Mononuclear cell (primary cell): ENCODE measurements around the gene PPP3R1. TPM values are rescaled to one million over a fixed set of nuclear protein-coding genes. Genes with fewer than 3 reads are reported as not detected.
A peak's percentile ranks its signal among the peaks of the same experiment; 100 is the strongest.

Source experiments
- H3K27me3 ChIP-seq: 2 replicates; pipeline ENCODE4 v1.6.0; 2011; ENCODE audit warnings: low read length, control low read depth; ENCODE audit not compliant: insufficient read depth
- H3K4me1 ChIP-seq: 2 replicates; pipeline ENCODE4 v1.5.1; 2011; ENCODE audit warnings: mild to moderate bottlenecking, low read length, control low read depth; ENCODE audit not compliant: insufficient read depth
- H3K4me3 ChIP-seq: 2 replicates; pipeline ENCODE4 v1.5.1; 2011; ENCODE audit warnings: mild to moderate bottlenecking, low read length, moderate library complexity
- H3K9me3 ChIP-seq: 2 replicates; pipeline ENCODE4 v1.5.1; 2011; ENCODE audit warnings: low read depth, mild to moderate bottlenecking, control low read depth, low read length
- total RNA-seq: library from RNA; depleted of rRNA; stranded (reverse); fragments of >200 nt; gene quantifications from one replicate; pipeline ENCODE4 v1.2.3, GENCODE V29; 2012

Gene PPP3R1, protein sequence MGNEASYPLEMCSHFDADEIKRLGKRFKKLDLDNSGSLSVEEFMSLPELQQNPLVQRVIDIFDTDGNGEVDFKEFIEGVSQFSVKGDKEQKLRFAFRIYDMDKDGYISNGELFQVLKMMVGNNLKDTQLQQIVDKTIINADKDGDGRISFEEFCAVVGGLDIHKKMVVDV
- total RNA-seq: 62.1 TPM

DNA sequence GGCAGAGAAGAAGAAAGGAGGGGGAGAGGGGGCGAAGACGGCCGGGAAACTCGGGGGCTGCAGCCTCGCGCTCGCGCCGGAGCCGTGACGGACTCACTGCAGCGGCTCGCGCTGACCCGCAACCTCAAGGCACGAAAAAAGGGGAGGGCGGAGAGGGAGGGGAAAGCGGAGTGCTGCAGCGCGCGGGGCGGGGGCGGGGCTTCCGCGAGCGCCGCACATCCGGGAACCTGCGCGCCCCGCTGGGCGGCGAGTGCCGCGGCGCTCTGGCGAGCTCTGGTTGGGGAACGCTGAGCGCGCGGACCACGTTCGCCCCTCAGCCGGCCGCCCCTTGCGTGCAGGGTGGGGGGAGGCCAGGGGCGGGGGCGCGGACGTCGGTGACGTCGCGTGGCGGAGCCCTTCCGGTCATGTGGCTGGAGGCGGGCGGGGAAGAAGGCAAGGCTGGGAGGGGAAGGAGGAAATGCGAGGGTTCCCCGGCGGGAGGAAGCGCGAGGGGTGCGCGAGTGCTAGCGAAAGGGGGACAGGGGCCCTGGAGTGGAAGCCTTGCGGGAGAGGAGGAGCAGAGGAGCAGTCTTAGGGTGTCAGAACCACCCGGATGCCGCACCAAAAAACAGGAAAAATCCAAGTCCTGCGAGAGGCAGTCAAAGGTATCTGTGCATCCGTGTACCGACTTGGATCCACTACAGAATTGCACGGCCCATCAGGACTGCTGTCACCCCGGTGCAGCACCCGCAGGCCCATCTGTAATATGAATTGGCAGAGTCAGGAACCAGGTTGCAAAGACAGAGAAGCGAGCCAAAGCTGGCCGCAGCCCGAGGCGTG lies at the start of gene PPP3R1:
Gene PPP3R1 (minus strand): TSS at position 133 of the 819 bp plus-strand sequence. CDS start 405 bp downstream, outside the sequence.
- peaks cover 40% of the 10 kb centered on the region for H3K4me1 ChIP-seq
- no peaks in the 10 kb centered on the region for H3K27me3 ChIP-seq
- H3K4me3 ChIP-seq: peak within 1 kb of the TSS; percentile 87
- no peaks in the 10 kb centered on the region for H3K9me3 ChIP-seq

DNA sequence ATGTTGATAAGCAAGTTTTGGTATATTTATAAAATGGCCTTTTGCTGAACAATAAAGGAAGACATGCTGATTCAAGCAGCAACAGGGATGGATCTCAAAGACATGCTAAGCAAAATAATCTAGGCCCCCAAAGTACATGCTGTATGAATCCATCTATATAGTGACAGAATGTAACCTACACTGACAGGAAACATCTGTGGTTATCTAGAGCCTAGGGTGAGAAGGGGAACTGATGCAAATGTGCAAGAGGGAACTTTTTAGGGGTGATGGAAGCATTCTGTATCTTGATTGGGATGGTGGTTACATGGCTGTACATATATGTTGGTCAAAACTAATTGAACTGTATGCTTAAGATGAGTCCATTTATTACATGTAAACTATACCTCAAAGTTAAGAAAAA lies 43.2 kb upstream of the PPP3R1 start:
- Histone ChIP-seq H3K4me1 (no peaks in the 10 kb centered on the region), H3K4me3 (no peak overlapping the region), H3K27me3 (no peaks in the 10 kb centered on the region), H3K9me3 (no peaks in the 10 kb centered on the region)

GRCh38 chr2:68294913-68295312 lies 42.6 kb upstream of the PPP3R1 start:
- no peaks in the 10 kb centered on the region for H3K9me3 ChIP-seq
- H3K4me1 ChIP-seq: no peaks in the 10 kb centered on the region
- H3K27me3 ChIP-seq: no peaks in the 10 kb centered on the region
- H3K4me3 ChIP-seq: no peak overlapping the region

- Histone ChIP-seq H3K4me1 (no peaks in the 10 kb centered on the region), H3K4me3 (no peak overlapping the region), H3K9me3 (no peaks in the 10 kb centered on the region), H3K27me3 (no peaks in the 10 kb centered on the region)
Measured at GRCh38 chr2:68294187-68294586, 41.9 kb upstream of the PPP3R1 start.

DNA sequence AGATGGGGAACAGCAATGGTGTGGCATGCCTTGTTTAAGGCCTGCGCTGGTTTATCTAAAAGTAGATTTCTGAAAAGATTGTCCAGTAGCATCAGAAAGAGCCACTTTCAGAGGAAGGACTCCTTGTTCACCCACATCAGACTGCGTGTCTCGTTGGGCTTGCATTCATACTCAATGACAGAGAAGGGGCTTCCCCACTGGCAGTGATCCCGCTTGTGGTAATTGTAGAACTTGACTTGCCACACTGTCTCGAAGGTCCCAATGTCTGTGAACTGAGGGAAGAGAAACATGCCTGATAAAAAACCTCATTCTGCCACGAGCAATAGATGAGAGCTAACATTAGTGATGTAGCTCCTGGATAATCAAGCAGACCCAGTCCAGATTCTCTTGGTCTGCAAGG lies 41.4 kb upstream of the PPP3R1 start:
- no peaks in the 10 kb centered on the region for H3K4me1 ChIP-seq
- H3K9me3 ChIP-seq: no peaks in the 10 kb centered on the region

DNA sequence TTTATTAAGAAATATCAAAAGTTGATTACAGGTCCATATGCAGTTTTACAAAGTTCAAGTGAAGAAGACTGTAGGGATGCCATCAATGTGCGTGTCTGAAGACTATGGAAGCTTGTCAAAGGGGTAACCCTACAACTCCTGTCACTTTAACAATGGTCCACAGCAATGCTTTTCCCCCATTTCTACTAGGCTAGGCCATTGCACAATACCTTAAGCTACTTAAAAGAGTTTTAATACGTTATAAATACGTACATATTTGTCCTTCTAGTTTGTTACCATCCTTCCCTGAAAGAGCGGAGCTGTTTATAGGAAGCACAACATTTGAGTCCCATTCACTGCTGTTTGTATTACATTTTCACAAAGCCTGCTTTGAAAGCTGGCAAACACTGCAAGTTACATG lies 40.7 kb upstream of the PPP3R1 start:
- Histone ChIP-seq H3K4me3 (no peak overlapping the region), H3K4me1 (peaks cover 4% of the 10 kb centered on the region), H3K27me3 (no peaks in the 10 kb centered on the region), H3K9me3 (no peaks in the 10 kb centered on the region)

More for the DNA sequence above, 41.4 kb upstream of the PPP3R1 start:
- no peak overlapping the region for H3K4me3 ChIP-seq
- no peaks in the 10 kb centered on the region for H3K27me3 ChIP-seq

DNA sequence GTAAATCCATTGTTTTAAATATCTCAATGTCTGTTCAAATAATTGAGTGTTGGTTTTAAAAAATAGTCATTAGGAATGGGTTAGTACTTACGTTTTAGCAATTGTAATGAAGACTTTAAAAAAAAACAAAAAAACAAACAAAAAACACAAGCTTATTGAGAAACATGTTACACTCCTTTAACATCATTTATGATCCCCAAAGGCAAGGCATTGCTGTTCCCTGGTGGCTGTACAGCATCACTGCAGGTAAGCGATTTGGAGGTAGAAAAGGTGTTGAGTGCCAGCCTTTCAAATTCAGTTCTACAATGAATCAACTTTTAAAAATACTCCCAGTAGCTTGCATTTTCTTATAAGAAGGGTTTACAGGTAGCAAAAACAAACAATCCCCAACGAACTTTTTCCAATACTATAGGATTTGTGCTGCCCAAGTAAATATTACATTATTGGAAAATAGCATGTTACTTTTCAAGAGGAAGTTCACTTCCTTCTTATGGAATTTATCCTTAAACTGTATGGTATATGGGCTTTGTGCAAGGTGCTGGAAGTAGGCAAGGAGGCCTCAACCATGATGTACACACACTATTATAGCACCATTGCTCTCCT lies 39.9 kb upstream of the PPP3R1 start:
- H3K4me3 ChIP-seq: no peak overlapping the region
- no peaks in the 10 kb centered on the region for H3K27me3 ChIP-seq
- H3K9me3 ChIP-seq: no peaks in the 10 kb centered on the region
- peaks cover 12% of the 10 kb centered on the region for H3K4me1 ChIP-seq

GRCh38 chr2:68291314-68291713 lies 39.0 kb upstream of the PPP3R1 start:
- Histone ChIP-seq H3K9me3 (no peaks in the 10 kb centered on the region), H3K4me1 (peaks cover 12% of the 10 kb centered on the region), H3K27me3 (no peaks in the 10 kb centered on the region)

DNA sequence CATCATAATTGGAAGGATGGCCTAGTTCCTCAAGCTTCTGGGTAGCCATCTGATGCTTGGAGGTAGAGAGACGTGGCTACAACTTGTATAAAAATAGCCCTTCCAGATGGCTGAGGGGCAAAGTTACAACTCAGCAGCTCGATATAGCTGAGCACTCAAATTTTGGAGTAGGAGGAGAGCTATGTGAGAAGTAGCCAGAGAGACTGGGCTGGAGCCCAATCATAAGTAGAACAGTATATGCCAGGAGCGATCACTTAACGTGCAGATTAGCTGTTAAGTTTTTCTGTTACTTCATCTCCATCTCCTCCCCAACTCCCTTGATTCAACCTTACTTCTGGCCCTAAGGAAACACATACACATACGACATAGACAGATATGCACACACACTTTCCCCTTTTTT lies 38.6 kb upstream of the PPP3R1 start:
- H3K4me3 ChIP-seq: no peak overlapping the region

More at GRCh38 chr2:68291314-68291713, 39.0 kb upstream of the PPP3R1 start:
- no peak overlapping the region for H3K4me3 ChIP-seq

DNA sequence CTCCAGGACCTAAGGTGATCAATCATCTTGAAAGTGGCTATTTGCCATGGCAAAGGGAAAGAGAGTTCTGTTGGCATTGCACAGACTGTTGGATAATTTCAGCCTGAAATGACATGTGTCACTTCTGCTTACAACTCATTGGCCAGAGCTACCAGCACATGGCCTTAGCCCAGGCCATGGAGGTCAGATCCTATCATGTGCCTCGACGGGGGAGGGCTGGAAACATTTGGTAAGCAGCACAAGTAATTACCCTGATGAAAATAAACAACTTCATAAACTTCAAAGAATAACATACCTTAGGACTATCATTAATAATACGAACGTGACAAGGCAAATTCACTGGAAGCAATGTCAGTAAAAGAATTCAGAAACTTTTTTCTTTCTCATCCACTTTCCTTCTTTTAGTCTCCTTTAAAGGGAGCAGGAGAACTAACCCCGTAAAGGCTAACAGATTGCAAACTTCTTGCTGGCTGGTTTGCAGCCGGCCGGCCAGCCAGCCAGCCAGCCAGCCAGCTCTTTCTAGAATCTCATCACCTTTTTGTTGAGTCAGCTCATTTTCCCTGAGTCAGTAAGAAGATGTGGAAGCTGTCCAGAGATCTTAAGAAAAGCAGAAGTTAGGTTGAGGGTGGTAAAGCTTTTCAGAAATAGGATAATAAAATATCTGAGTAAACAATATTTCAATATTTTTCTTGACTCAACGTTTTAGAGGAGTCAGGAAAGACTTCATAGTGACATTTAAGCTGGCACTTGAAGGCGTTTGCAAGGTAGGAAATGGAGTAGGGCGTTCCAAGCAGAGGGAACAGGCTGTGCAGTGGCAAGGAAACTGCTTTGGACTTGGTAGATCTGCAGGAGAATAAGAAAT lies 35.5 kb upstream of the PPP3R1 start:
- no peaks in the 10 kb centered on the region for H3K9me3 ChIP-seq
- no peak overlapping the region for H3K4me3 ChIP-seq
- H3K27me3 ChIP-seq: no peaks in the 10 kb centered on the region
- peaks cover 12% of the 10 kb centered on the region for H3K4me1 ChIP-seq

More for the DNA sequence above, 38.6 kb upstream of the PPP3R1 start:
- Histone ChIP-seq H3K27me3 (no peaks in the 10 kb centered on the region), H3K4me1 (peaks cover 12% of the 10 kb centered on the region), H3K9me3 (no peaks in the 10 kb centered on the region)

DNA sequence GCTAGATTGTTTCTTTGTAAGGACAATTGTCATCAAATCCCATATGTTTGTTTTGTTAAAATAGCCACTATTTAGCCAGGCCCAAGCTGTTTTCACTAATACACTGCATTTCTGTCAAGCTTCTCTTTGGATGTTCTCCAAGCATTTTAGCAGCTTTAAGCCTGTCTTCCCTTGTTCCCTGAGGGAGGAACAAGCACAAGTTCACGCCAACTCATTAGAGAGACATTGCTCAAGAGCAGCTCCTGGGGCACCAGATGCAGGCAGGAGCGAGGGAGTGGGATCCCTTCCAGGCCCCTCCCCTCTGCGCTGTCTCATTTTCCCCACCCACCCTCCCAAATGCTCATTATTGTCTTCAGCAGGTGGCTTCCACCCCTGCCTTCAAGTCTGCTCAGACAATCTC lies 32.6 kb upstream of the PPP3R1 start:
- Histone ChIP-seq H3K4me3 (no peak overlapping the region), H3K4me1 (peaks cover 12% of the 10 kb centered on the region), H3K9me3 (no peaks in the 10 kb centered on the region), H3K27me3 (no peaks in the 10 kb centered on the region)

GRCh38 chr2:68283419-68283812 lies 31.1 kb upstream of the PPP3R1 start:
- no peaks in the 10 kb centered on the region for H3K9me3 ChIP-seq
- H3K4me1 ChIP-seq: peaks cover 12% of the 10 kb centered on the region
- H3K4me3 ChIP-seq: no peak overlapping the region
- no peaks in the 10 kb centered on the region for H3K27me3 ChIP-seq

DNA sequence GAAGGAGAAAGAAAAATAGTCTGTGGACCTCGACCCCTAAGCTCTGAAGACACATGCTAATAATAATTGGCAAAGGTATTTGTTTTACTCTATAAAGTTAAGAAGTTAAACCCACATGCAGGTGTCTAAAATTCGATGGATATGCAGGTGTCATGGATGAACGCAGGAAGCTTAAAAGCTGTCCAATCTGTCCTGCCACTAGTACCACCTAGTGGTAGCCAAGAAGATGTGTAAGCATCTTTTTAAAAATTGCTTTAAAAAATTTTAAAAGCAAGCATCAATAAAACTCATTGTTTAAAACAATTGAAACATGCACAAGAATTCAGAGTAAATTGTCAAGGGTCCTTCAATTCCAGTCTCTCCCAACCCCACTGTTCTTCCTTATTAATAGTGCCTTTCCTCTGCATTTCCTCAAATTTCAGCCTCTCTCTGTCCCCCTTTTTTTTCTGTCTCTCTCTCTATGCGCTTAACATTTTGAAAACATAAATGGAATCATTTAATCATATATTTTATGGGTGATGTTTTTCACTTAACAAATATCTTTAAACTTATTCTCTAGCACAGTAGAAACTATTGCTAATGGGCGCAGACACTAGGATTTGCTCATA lies 30.6 kb upstream of the PPP3R1 start:
- H3K9me3 ChIP-seq: no peaks in the 10 kb centered on the region
- no peak overlapping the region for H3K4me3 ChIP-seq
- H3K27me3 ChIP-seq: no peaks in the 10 kb centered on the region
- peaks cover 7% of the 10 kb centered on the region for H3K4me1 ChIP-seq

- H3K4me1 ChIP-seq: no peaks in the 10 kb centered on the region
- H3K27me3 ChIP-seq: no peaks in the 10 kb centered on the region
- H3K9me3 ChIP-seq: no peaks in the 10 kb centered on the region
- no peak overlapping the region for H3K4me3 ChIP-seq
Measured at GRCh38 chr2:68280796-68281195, 28.5 kb upstream of the PPP3R1 start.
